Cerebellar cortex (tissue), 1 donor: ENCODE results near the gene NR6A1.

Experiments used
- DNase-seq: peaks from one replicate; pipeline ENCODE4 v3.0.0-alpha.2; 2015; ENCODE audit warnings: low spot score

Gene NR6A1

GRCh38 chr9:124795881-124796431 is 24.8 kb upstream of the NR6A1 start:
- no peak for DNase-seq

- DNase-seq = no peak
These were observed 23.9 kb upstream of the NR6A1 start for GRCh38 chr9:124794902-124795491.

GRCh38 chr9:124793015-124793541 is 22.0 kb upstream of the NR6A1 start:
- no peak for DNase-seq

GRCh38 chr9:124792257-124793014 is 21.3 kb upstream of the NR6A1 start:
- no peak for DNase-seq

- DNase-seq = no peak
These were observed 19.8 kb upstream of the NR6A1 start for GRCh38 chr9:124790801-124791505.

- DNase-seq = no peak
These were observed 19.2 kb upstream of the NR6A1 start for GRCh38 chr9:124790301-124790700.

GRCh38 chr9:124789531-124789930 is 18.4 kb upstream of the NR6A1 start:
- DNase-seq = no peak

GRCh38 chr9:124788542-124789217 is 17.6 kb upstream of the NR6A1 start:
- no peak for DNase-seq

- no peak for DNase-seq
These were observed 15.9 kb upstream of the NR6A1 start for GRCh38 chr9:124786881-124787573.

- no peak for DNase-seq
These were observed 13.4 kb upstream of the NR6A1 start for GRCh38 chr9:124784509-124784908.

GRCh38 chr9:124783830-124784229 is 12.7 kb upstream of the NR6A1 start:
- no peak for DNase-seq

GRCh38 chr9:124782661-124783574 is 11.8 kb upstream of the NR6A1 start:
- no peak for DNase-seq

GRCh38 chr9:124781967-124782660 is 11.0 kb upstream of the NR6A1 start:
- no peak for DNase-seq

GRCh38 chr9:124780757-124781151 is 9.6 kb upstream of the NR6A1 start:
- DNase-seq = no peak

- DNase-seq = no peak
These were observed 9.1 kb upstream of the NR6A1 start for GRCh38 chr9:124780060-124780756.

GRCh38 chr9:124779368-124780059 is 8.4 kb upstream of the NR6A1 start:
- no peak for DNase-seq

GRCh38 chr9:124778575-124779367 is 7.7 kb upstream of the NR6A1 start:
- no peak for DNase-seq
